Measurements from ENCODE around the gene PTPRG.
A peak's percentile ranks its signal among the peaks of the same experiment; 100 is the strongest.

PTPRG gene

GRCh38 chr3:61669203-61669602 lies 107.8 kb downstream of the PTPRG start:
- Mint-ChIP-seq H3K27ac (no peak overlapping the region), H3K36me3 (no peaks in the 10 kb centered on the region), H3K27me3 (no peaks in the 10 kb centered on the region), H3K4me3 (no peak overlapping the region), H3K4me1 (peaks cover 5% of the 10 kb centered on the region), H3K9me3 (no peaks in the 10 kb centered on the region)
- no peak for ATAC-seq (ENCODE audit: low read depth)
- no peak for DNase-seq (ENCODE audit: low spot score in 2 of 2)

GRCh38 chr3:61669668-61670299 lies 108.4 kb downstream of the PTPRG start:
- no peaks in the 10 kb centered on the region for H3K36me3 Mint-ChIP-seq
- DNase-seq (ENCODE audit: low spot score in 2 of 2) (no peak), ATAC-seq (ENCODE audit: low read depth) (peak; percentile 58)
- no peaks in the 10 kb centered on the region for H3K27me3 Mint-ChIP-seq
- H3K9me3 Mint-ChIP-seq: no peaks in the 10 kb centered on the region
- no peak overlapping the region for H3K27ac Mint-ChIP-seq
- no peak overlapping the region for H3K4me3 Mint-ChIP-seq
- peaks cover 5% of the 10 kb centered on the region for H3K4me1 Mint-ChIP-seq

GRCh38 chr3:61673651-61674050 lies 112.3 kb downstream of the PTPRG start:
- H3K4me1 Mint-ChIP-seq: peaks cover 5% of the 10 kb centered on the region
- ATAC-seq (ENCODE audit: low read depth) (no peak), DNase-seq (ENCODE audit: low spot score in 2 of 2) (no peak)
- H3K27ac Mint-ChIP-seq: no peak overlapping the region
- peaks cover 2% of the 10 kb centered on the region for H3K9me3 Mint-ChIP-seq
- H3K4me3 Mint-ChIP-seq: no peak overlapping the region
- no peaks in the 10 kb centered on the region for H3K36me3 Mint-ChIP-seq
- H3K27me3 Mint-ChIP-seq: no peaks in the 10 kb centered on the region

DNA sequence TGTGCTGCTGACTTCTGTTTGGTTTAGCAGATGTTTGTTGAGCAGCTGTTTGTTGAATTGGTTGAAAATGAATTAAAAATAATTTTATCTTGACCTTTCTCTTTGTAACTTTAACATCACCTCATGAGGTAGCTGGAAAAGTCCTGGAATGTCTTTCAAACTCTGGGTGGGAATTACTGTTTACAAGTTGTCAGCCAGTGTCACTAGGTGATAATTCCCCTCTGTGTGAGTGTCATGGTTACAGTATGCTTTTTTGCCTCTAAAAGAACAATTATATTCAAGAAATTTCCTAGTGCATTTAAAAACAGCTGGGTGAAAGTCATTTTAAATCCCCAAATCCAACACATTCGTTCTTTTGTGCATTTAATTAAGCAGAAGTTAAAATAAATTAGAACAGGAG lies 113.2 kb downstream of the PTPRG start:
- ATAC-seq (ENCODE audit: low read depth): no peak
- Mint-ChIP-seq H3K27ac (no peak overlapping the region), H3K4me3 (no peak overlapping the region), H3K9me3 (peaks cover 2% of the 10 kb centered on the region), H3K36me3 (no peaks in the 10 kb centered on the region), H3K4me1 (peaks cover 3% of the 10 kb centered on the region), H3K27me3 (no peaks in the 10 kb centered on the region)
- DNase-seq (ENCODE audit: low spot score in 2 of 2): no peak

DNA sequence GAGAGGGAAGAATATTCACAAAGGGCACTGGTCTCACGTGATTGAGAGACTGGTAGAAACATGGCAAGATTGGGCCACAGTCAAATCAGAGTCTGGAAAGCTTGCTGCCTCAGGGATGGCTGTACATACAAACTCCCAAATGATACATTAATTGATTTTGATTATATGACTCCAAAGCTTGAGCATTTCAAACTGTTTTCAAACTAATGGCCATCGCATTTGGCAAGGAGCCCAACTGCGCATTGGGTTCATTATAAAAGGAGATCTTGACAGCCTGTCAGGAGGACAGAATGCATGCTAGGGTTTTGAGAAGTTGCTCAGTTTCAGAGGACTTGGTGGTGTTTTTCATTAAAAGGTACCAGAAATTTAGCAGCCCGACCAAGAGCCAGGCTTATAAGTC lies 117.7 kb downstream of the PTPRG start:
- H3K27me3 Mint-ChIP-seq: no peaks in the 10 kb centered on the region
- H3K27ac Mint-ChIP-seq: no peak overlapping the region
- H3K9me3 Mint-ChIP-seq: peaks cover 2% of the 10 kb centered on the region
- no peaks in the 10 kb centered on the region for H3K4me1 Mint-ChIP-seq
- ATAC-seq (ENCODE audit: low read depth) (no peak), DNase-seq (ENCODE audit: low spot score in 2 of 2) (no peak)
- no peak overlapping the region for H3K4me3 Mint-ChIP-seq
- no peaks in the 10 kb centered on the region for H3K36me3 Mint-ChIP-seq

DNA sequence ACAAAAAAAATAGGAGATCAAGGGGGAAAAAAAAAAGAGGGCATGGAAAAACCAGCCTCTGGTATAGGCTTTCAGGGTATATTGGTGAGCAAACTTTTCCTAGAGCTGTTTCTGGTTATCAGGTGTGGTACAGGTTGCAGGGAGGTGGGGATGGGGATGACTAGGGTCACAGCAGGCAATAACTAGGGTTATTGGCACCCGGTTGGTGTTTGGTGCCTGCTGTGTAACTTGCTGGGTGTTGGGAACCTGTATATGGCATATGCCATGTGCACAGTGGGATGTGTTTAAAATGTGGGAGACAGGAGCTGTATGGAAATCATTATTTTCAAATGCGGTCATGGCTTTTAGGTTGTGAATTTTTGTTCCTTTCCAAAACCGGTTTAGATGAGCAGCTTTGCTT lies 119.2 kb downstream of the PTPRG start:
- Mint-ChIP-seq H3K4me1 (peaks cover 3% of the 10 kb centered on the region), H3K27ac (no peak overlapping the region), H3K4me3 (no peak overlapping the region), H3K27me3 (peaks cover 2% of the 10 kb centered on the region), H3K9me3 (peaks cover 2% of the 10 kb centered on the region), H3K36me3 (no peaks in the 10 kb centered on the region)
- no peak for ATAC-seq (ENCODE audit: low read depth)
- no peak for DNase-seq (ENCODE audit: low spot score in 2 of 2)

DNA sequence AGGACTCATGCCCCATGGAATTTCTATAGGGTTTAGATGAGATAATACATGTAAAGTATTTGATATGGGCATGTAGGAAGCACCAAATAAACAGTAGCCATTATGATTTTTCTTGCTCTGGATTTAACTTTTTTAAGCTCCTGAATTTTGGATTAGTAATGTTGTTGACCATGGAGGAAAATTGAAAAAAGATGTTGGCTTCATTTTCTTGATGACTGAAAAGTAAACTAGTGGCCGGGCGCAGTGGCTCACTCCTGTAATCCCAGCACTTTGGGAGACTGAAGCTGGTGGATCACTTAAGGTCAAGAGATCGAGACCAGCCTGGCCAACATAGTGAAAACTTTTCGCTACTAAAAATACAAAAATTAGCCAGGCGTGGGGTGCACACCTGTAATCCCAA lies 120.3 kb downstream of the PTPRG start:
- Mint-ChIP-seq H3K36me3 (no peaks in the 10 kb centered on the region), H3K9me3 (peaks cover under 1% of the 10 kb centered on the region), H3K4me3 (no peak overlapping the region), H3K4me1 (peaks cover 3% of the 10 kb centered on the region), H3K27ac (no peak overlapping the region), H3K27me3 (peaks cover 2% of the 10 kb centered on the region)
- ATAC-seq (ENCODE audit: low read depth) (no peak), DNase-seq (ENCODE audit: low spot score in 2 of 2) (no peak)

DNA sequence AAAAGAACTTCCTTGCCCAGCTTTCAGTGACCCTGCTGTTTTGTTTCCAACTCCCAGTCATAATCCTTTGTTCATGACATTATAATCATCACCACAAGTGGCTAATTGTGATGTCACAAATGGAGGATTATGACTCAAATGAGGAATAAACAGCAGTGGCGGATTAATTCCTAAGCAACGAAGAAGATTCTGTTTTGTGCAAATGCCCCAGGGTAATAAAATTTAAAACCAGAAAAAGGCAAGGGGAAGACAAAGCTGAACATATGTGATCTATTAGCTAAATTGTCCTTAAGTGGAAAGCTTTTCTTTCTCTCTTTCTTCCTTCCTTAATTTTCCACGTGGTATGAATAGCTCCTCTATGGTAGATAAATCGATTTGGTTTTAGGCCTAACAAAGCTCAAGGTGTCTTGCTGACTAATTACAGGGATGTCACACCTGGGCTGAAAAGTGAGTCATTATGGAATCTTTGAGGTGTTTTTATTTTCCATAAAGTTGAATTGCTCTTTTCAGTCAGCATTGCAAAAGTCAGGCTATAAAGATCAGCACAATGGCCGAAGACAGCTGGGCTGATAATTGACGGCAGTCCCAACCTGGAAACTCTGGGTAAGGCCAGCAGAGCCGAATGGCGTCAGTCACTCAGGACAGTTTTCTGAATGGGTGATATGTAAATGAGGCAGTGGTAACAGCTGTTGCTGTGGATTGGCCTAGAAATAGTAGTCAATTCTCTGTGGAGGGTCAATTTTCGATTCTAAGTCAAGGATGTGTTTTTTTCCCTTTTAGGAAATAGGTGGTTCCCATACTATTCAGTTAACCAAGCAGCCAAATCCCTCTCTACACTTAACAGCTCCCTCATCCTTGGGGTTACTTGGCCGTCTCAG lies 121.5 kb downstream of the PTPRG start:
- no peak for DNase-seq (ENCODE audit: low spot score in 2 of 2)
- no peak overlapping the region for H3K27ac Mint-ChIP-seq
- H3K4me1 Mint-ChIP-seq: peaks cover 3% of the 10 kb centered on the region
- no peak for ATAC-seq (ENCODE audit: low read depth)
- H3K9me3 Mint-ChIP-seq: no peaks in the 10 kb centered on the region
- H3K36me3 Mint-ChIP-seq: no peaks in the 10 kb centered on the region
- H3K4me3 Mint-ChIP-seq: no peak overlapping the region
- peaks cover 2% of the 10 kb centered on the region for H3K27me3 Mint-ChIP-seq

DNA sequence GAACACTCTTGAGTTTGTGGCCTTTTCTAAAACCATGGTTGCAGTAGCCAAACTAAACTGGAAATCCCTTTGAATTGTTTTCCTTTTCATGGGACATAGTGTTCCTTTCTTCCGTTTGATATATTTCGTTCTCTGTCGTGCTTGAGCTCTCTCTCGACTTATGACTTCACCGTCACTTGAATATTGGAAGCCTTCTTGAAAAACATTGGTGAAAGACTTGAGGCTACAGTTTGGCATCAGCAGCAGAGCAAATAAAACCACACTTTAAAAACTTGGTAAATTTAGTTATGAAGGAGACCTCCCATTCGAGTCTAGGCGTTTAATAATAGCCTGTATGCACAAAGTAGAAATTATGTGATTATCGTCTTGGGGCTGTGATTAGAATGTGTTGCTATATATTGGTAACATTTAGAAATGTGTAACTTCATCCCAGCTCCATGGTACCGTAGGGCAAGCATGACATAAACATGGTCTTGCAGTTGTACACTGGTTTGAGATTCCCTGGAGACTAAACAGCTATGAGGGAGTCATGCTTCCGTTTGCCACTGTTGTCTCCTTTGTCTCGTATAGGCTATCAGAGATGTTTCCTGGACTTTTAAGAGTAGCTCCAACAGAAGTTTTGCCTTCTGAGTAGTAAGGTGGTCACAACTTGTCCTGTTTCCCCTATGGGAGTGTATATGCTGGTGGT lies 122.3 kb downstream of the PTPRG start:
- Mint-ChIP-seq H3K4me1 (peaks cover 3% of the 10 kb centered on the region), H3K27me3 (peaks cover 2% of the 10 kb centered on the region), H3K27ac (no peak overlapping the region), H3K4me3 (no peak overlapping the region), H3K36me3 (no peaks in the 10 kb centered on the region), H3K9me3 (no peaks in the 10 kb centered on the region)
- no peak for ATAC-seq (ENCODE audit: low read depth)
- no peak for DNase-seq (ENCODE audit: low spot score in 2 of 2)

DNA sequence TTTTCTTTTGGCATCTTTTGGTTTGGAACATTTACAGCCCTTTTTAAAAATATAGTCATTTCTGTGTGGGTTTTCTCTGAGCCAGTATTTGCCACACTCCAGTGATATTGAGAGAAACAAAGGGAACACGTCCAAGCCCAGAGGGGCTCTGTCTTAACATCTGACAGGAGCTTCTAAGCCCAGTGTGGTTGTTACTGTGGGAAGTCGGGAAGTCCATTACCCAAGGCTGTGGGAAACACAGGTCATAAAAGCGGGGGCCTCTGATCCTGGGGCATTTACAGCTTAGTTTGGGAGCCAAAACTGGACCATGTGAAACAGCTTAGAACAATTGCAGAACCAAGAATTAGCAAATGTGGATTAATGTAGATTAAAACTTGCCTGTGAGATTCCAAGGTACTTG lies 123.0 kb downstream of the PTPRG start:
- Mint-ChIP-seq H3K9me3 (no peaks in the 10 kb centered on the region), H3K27me3 (peaks cover 2% of the 10 kb centered on the region), H3K36me3 (no peaks in the 10 kb centered on the region), H3K4me1 (peaks cover 3% of the 10 kb centered on the region), H3K27ac (no peak overlapping the region), H3K4me3 (no peak overlapping the region)
- ATAC-seq (ENCODE audit: low read depth) (no peak), DNase-seq (ENCODE audit: low spot score in 2 of 2) (no peak)

GRCh38 chr3:61685755-61686154 lies 124.4 kb downstream of the PTPRG start:
- Mint-ChIP-seq H3K4me1 (peaks cover 3% of the 10 kb centered on the region), H3K27me3 (peaks cover 2% of the 10 kb centered on the region), H3K36me3 (no peaks in the 10 kb centered on the region), H3K9me3 (no peaks in the 10 kb centered on the region), H3K27ac (no peak overlapping the region), H3K4me3 (no peak overlapping the region)
- ATAC-seq (ENCODE audit: low read depth) (no peak), DNase-seq (ENCODE audit: low spot score in 2 of 2) (no peak)

DNA sequence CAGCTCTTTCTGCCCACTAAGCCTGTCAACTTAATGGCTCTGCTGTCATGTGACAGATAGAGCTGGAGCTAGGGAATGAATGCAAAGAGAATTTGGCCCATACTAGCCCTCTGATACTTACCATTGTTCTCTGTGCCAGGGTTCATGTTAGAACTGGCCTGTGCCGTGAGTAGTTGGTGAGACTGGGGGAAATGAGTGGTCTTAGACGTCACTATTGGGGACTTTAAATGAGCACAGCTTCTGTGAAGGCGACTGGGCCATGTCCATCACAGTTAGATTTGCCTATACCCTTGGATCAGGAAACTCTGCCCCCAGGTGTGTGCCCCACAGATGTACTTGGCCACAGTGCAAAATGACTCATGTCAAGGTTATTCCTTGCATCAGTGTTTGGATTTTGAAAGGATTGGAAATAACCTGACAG lies 124.9 kb downstream of the PTPRG start:
- Mint-ChIP-seq H3K9me3 (no peaks in the 10 kb centered on the region), H3K4me3 (no peak overlapping the region), H3K4me1 (peaks cover 3% of the 10 kb centered on the region), H3K36me3 (no peaks in the 10 kb centered on the region), H3K27ac (no peak overlapping the region), H3K27me3 (peaks cover 2% of the 10 kb centered on the region)
- ATAC-seq (ENCODE audit: low read depth) (no peak), DNase-seq (ENCODE audit: low spot score in 2 of 2) (no peak)

DNA sequence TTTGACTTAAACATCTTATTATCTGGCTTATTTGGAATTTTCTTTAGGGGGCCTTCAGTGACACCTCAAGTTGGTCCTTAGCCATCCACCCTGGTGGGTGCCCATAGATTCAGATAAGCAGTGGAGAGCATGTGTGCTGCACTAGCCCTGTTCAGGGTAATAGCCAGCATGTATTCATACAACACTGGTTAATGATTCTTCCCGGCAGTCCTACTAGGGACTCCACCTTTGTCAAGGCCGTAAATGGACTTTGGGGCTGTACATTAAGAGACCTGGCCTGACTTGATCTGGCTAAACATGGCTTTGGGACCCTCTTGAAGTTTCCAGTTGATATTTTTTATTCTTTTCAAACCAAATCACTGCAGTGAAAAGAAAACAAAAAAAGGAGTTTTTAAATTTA lies 125.8 kb downstream of the PTPRG start:
- peaks cover 3% of the 10 kb centered on the region for H3K4me1 Mint-ChIP-seq
- H3K36me3 Mint-ChIP-seq: no peaks in the 10 kb centered on the region
- no peak overlapping the region for H3K27ac Mint-ChIP-seq
- no peak for ATAC-seq (ENCODE audit: low read depth)
- DNase-seq (ENCODE audit: low spot score in 2 of 2): no peak
- H3K9me3 Mint-ChIP-seq: no peaks in the 10 kb centered on the region
- H3K4me3 Mint-ChIP-seq: no peak overlapping the region
- H3K27me3 Mint-ChIP-seq: peaks cover 2% of the 10 kb centered on the region

GRCh38 chr3:61687663-61688306 lies 126.4 kb downstream of the PTPRG start:
- H3K4me3 Mint-ChIP-seq: no peak overlapping the region
- peaks cover 3% of the 10 kb centered on the region for H3K4me1 Mint-ChIP-seq
- DNase-seq (ENCODE audit: low spot score in 2 of 2) (no peak), ATAC-seq (ENCODE audit: low read depth) (no peak)
- H3K27ac Mint-ChIP-seq: no peak overlapping the region
- peaks cover 2% of the 10 kb centered on the region for H3K27me3 Mint-ChIP-seq
- no peaks in the 10 kb centered on the region for H3K36me3 Mint-ChIP-seq
- H3K9me3 Mint-ChIP-seq: no peaks in the 10 kb centered on the region
